Measurements from ENCODE around the gene RHOF. TPM values are rescaled to one million over a fixed set of nuclear protein-coding genes. Genes with fewer than 3 reads are reported as not detected.
A peak's percentile ranks its signal among the peaks of the same experiment; 100 is the strongest.

Gene RHOF
- total RNA-seq, 1 experiment from 2014 or later, result 232 TPM

GRCh38 chr12:121781998-121782979 is 11.2 kb downstream of the RHOF start:
- ATAC-seq (no peak), DNase-seq (peak; percentile 30)
- TF ChIP-seq EZH2phosphoT487 (IDR thresholded peaks at IDR 0.05; ENCODE audit: borderline replicate concordance, low read length), result no peak
- TF ChIP-seq EZH2 (IDR thresholded peaks at IDR 0.05; ENCODE audit: low read length, unreplicated experiment), result no peak
- TF ChIP-seq CTCF (conservative IDR thresholded peaks at IDR 0.05; ENCODE audit: low read depth, low read length), result no peak
- Histone ChIP-seq H3K9ac (ENCODE audit: low read length) (no peak overlapping the region), H3K4me2 (ENCODE audit: low read length) (no peak overlapping the region), H3F3A (ENCODE audit: low read length, unreplicated experiment) (peaks cover 8% of the 10 kb centered on the region), H3K27ac (ENCODE audit: low read length) (peak overlapping the region; percentile 23), H3K4me1 (ENCODE audit: insufficient read depth, low read length) (peaks cover 47% of the 10 kb centered on the region), H4K20me1 (ENCODE audit: low read length) (0 out of 2 replicates have a peak, but pooled peaks cover 7% of the 10 kb centered on the region), H3K9me2 (replicated peaks; ENCODE audit: low read length) (no peaks in the 10 kb centered on the region), H3K27me3 (ENCODE audit: low read length) (no peaks in the 10 kb centered on the region), H3K36me3 (ENCODE audit: low read depth, low read length) (peaks cover 45% of the 10 kb centered on the region), H3K79me2 (ENCODE audit: low read length) (peaks cover 55% of the 10 kb centered on the region), H3K4me3 (ENCODE audit: low read length) (no peak overlapping the region), H3K9me3 (ENCODE audit: low read length) (no peaks in the 10 kb centered on the region), H2AFZ (ENCODE audit: low read length) (no peak overlapping the region)
- intact Hi-C loops (cut with micrococcal nuclease), result no loop called here
- no TSS peak for BruUV-seq (replicated peaks)
- POLR2A ChIA-PET (ENCODE audit: unreplicated experiment), result no interaction called here
- CTCF ChIA-PET, result interaction anchor here (0.6 to 1.5 kb wide), 2 partner anchors 13 to 79 kb away, joined by 4 to 7 read pairs; no protein-coding TSS in a partner anchor

- intact Hi-C loops (cut with micrococcal nuclease), result no loop called here
- Histone ChIP-seq H3K9me3 (ENCODE audit: low read length) (no peaks in the 10 kb centered on the region), H3K36me3 (ENCODE audit: low read depth, low read length) (peaks cover 40% of the 10 kb centered on the region), H2AFZ (ENCODE audit: low read length) (no peak overlapping the region), H4K20me1 (ENCODE audit: low read length) (0 out of 2 replicates have a peak, but pooled peaks cover 7% of the 10 kb centered on the region), H3K9ac (ENCODE audit: low read length) (no peak overlapping the region), H3K27ac (ENCODE audit: low read length) (peak overlapping the region; percentile 23; the same call in 1 of the 2 replicates), H3K9me2 (replicated peaks; ENCODE audit: low read length) (no peaks in the 10 kb centered on the region), H3K4me1 (ENCODE audit: insufficient read depth, low read length) (peaks cover 41% of the 10 kb centered on the region), H3K4me3 (ENCODE audit: low read length) (no peak overlapping the region), H3F3A (ENCODE audit: low read length, unreplicated experiment) (peaks cover 10% of the 10 kb centered on the region), H3K79me2 (ENCODE audit: low read length) (peaks cover 50% of the 10 kb centered on the region), H3K27me3 (ENCODE audit: low read length) (no peaks in the 10 kb centered on the region), H3K4me2 (ENCODE audit: low read length) (no peak overlapping the region)
- BruUV-seq (replicated peaks), result no TSS peak
- no peak for TF ChIP-seq EZH2phosphoT487 (IDR thresholded peaks at IDR 0.05; ENCODE audit: borderline replicate concordance, low read length)
- CTCF ChIA-PET, result interaction anchor here (1.5 kb wide), 1 partner anchor 13 kb away, joined by 7 read pairs; no protein-coding TSS in a partner anchor
- ATAC-seq (no peak), DNase-seq (no peak)
- POLR2A ChIA-PET (ENCODE audit: unreplicated experiment), result no interaction called here
These were observed 11.9 kb downstream of the RHOF start for GRCh38 chr12:121781484-121781997.

- peaks cover 46% of the 10 kb centered on the region for H3K79me2 ChIP-seq (ENCODE audit: low read length)
- POLR2A ChIA-PET (ENCODE audit: unreplicated experiment), result no interaction called here
- no peak overlapping the region for H3K4me2 ChIP-seq (ENCODE audit: low read length)
- H4K20me1 ChIP-seq (ENCODE audit: low read length), result 0 out of 2 replicates have a peak, but pooled peaks cover 7% of the 10 kb centered on the region
- no peak for TF ChIP-seq EZH2phosphoT487 (IDR thresholded peaks at IDR 0.05; ENCODE audit: borderline replicate concordance, low read length)
- no peak for TF ChIP-seq CTCF (conservative IDR thresholded peaks at IDR 0.05; ENCODE audit: low read depth, low read length)
- TF ChIP-seq EZH2 (IDR thresholded peaks at IDR 0.05; ENCODE audit: low read length, unreplicated experiment), result no peak
- DNase-seq, result no peak
- H3K27me3 ChIP-seq (ENCODE audit: low read length), result no peaks in the 10 kb centered on the region
- no peak overlapping the region for H3K27ac ChIP-seq (ENCODE audit: low read length)
- intact Hi-C loops (cut with micrococcal nuclease), result no loop called here
- H3K4me3 ChIP-seq (ENCODE audit: low read length), result no peak overlapping the region
- H3K36me3 ChIP-seq (ENCODE audit: low read depth, low read length), result peaks cover 40% of the 10 kb centered on the region
- no peaks in the 10 kb centered on the region for H3K9me2 ChIP-seq (replicated peaks; ENCODE audit: low read length)
- ATAC-seq, result no peak
- CTCF ChIA-PET, result no interaction called here
- BruUV-seq (replicated peaks), result no TSS peak
- no peaks in the 10 kb centered on the region for H3K9me3 ChIP-seq (ENCODE audit: low read length)
- no peak overlapping the region for H3K9ac ChIP-seq (ENCODE audit: low read length)
- peaks cover 32% of the 10 kb centered on the region for H3K4me1 ChIP-seq (ENCODE audit: insufficient read depth, low read length)
- H2AFZ ChIP-seq (ENCODE audit: low read length), result no peak overlapping the region
- H3F3A ChIP-seq (ENCODE audit: low read length, unreplicated experiment), result peaks cover 10% of the 10 kb centered on the region
These were observed 13.1 kb downstream of the RHOF start for GRCh38 chr12:121780429-121780828.

Measured in PC-3 (cell line).